ENCODE results near the gene C16orf89.

C16orf89 gene

DNA sequence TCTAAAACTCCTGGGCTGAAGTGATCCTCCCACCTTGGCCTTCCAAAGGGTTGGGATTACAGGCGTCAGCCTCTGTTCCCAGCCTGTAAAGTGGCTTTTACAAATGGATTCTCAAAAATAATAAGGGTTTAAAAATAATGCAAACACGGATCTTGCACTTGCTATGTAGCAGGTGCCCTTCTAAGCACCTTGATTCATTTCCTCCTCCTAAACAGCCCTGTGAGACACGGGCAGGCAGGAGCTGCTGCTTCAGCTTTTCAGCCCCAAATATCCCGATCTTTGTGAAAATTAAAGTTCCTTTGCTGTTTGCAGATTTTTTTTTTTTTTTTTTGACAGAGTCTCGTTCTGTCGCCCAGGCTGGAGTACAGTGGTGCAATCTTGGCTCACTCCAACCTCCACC is 63.8 kb downstream of the C16orf89 start:
- H3K27ac ChIP-seq: no peak overlapping the region
- DNase-seq (ENCODE audit: low spot score): no peak
- TF ChIP-seq, protein P1, sequence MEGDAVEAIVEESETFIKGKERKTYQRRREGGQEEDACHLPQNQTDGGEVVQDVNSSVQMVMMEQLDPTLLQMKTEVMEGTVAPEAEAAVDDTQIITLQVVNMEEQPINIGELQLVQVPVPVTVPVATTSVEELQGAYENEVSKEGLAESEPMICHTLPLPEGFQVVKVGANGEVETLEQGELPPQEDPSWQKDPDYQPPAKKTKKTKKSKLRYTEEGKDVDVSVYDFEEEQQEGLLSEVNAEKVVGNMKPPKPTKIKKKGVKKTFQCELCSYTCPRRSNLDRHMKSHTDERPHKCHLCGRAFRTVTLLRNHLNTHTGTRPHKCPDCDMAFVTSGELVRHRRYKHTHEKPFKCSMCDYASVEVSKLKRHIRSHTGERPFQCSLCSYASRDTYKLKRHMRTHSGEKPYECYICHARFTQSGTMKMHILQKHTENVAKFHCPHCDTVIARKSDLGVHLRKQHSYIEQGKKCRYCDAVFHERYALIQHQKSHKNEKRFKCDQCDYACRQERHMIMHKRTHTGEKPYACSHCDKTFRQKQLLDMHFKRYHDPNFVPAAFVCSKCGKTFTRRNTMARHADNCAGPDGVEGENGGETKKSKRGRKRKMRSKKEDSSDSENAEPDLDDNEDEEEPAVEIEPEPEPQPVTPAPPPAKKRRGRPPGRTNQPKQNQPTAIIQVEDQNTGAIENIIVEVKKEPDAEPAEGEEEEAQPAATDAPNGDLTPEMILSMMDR (conservative IDR thresholded peaks at IDR 0.05; ENCODE audit: low read depth): no peak
- CTCF ChIA-PET: no interaction called here
- POLR2A ChIA-PET (ENCODE audit: low non-redundant PET): no interaction called here

DNA sequence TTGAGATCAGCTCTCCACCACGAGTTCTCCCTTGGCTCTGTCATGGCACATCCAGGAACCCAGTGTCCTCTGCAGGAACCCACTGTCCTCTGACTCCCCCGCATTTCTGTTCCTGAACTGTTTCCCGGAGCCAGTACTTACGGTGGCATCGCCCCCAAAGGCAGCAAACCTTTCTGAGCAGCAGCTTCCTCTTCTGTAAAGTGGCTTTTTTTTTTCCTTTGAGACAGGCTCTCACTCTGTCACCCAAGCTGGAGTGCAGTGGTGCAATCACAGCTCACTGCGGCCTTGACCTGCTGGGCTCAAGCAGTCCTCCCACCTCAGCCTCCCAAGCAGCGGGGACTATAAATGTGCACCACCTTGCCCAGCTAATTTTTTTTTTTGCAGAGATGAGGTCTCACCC is 64.2 kb downstream of the C16orf89 start:
- ChIA-PET POLR2A (ENCODE audit: low non-redundant PET) (no interaction called here), CTCF (no interaction called here)
- H3K27ac ChIP-seq: no peak overlapping the region
- TF ChIP-seq, protein P1 (conservative IDR thresholded peaks at IDR 0.05; ENCODE audit: low read depth): no peak
- no peak for DNase-seq (ENCODE audit: low spot score)

DNA sequence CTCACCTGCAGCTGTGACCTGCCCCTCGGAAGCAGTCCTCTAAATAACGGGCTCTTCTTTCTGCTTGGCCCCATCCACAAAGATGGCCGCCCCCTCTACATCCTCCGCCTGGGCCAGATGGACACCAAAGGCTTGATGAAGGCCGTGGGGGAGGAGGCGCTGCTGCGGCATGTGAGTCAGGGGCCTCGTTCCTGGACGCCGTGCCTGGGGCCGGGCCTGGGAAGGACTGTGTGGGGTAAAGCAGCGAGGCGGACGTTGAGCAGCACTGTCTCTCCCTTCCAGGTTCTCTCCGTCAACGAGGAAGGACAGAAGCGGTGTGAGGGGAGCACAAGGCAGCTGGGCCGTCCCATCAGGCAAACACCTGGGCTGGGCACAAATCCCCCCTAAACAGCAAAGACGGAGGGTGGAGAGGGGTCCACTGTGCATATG is 65.2 kb downstream of the C16orf89 start:
- ChIA-PET CTCF (no interaction called here), POLR2A (ENCODE audit: low non-redundant PET) (no interaction called here)
- H3K27ac ChIP-seq: no peak overlapping the region
- TF ChIP-seq, protein P1 (conservative IDR thresholded peaks at IDR 0.05; ENCODE audit: low read depth): no peak
- DNase-seq (ENCODE audit: low spot score): no peak

DNA sequence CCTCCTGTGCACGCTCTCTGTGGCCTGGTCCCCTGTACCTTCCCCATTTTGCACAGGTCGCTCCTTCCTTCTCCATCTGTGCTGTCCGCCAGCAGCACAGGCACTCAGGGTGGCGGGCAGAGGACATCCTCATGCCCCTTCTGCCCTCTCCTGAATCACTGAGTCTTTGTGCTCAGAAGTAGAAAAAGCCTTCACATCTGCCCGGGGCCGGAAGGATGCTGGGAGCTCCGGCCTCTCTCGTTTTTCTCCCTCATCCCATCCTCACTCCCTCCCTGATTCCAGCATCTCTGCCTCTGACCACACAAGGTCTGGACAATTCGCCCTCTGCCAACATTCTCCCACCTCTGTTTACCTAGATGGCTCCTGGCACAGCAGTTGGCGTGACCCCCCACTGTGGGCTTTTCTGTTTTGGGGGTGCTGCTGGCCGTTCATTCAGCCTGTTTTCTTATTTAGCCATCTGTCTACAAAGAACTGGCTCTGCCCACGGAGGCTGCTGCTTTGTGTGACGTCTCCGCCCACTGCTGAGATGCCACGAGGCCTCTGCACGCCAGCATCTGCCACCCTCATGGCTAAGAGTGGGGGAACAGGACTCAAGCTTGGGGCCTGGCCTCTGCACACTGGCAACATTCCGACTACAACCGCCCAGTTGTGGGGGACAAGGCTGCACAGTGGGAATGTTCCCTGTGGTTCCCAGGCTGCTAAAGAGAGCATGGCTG is 70.9 kb downstream of the C16orf89 start:
- H3K27ac ChIP-seq: no peak overlapping the region
- DNase-seq (ENCODE audit: low spot score): no peak
- ChIA-PET POLR2A (ENCODE audit: low non-redundant PET) (no interaction called here), CTCF (no interaction called here)
- TF ChIP-seq, protein P1 (conservative IDR thresholded peaks at IDR 0.05; ENCODE audit: low read depth): no peak

All from RWPE1 (cell line).